Thoracic aorta (tissue), 2 donors: ENCODE data around the gene ALDH3A1. TPM values are rescaled to one million over a fixed set of nuclear protein-coding genes. Genes with fewer than 3 reads are reported as not detected.

Experiments
- ATAC-seq: fragments of 150-250 bp; one replicate; pipeline ENCODE4 v1.8.0; 2017; ENCODE audit warnings: low read depth; ENCODE audit not compliant: insufficient number of reproducible peaks, low FRiP score
- DNase-seq: peaks from one replicate; pipeline ENCODE4 v3.0.0-alpha.2; 2020; ENCODE audit warnings: low spot score
- H3K27ac ChIP-seq, 2 donors: fragments of 200-600 bp; sonication (generic); 1 replicate in 1 of 2; 2 replicates in 1 of 2; pipeline ENCODE4 v1.5.1; 2016; ENCODE audit warnings: mild to moderate bottlenecking in 2 of 2, moderate library complexity in 2 of 2
- H3K27me3 ChIP-seq: fragments of 200-600 bp; sonication (generic); replicated peaks from 2 replicates; pipeline ENCODE4 v1.6.0; 2016; ENCODE audit warnings: mild to moderate bottlenecking; ENCODE audit not compliant: insufficient read depth
- H3K36me3 ChIP-seq: fragments of 200-600 bp; sonication (generic); one replicate; pipeline ENCODE4 v1.5.1; 2016
- H3K4me1 ChIP-seq, 2 donors: fragments of 200-600 bp; sonication (generic); 1 replicate in 1 of 2; 2 replicates in 1 of 2; pipeline versions ENCODE4 v1.5.1 to v1.6.0; 2016; ENCODE audit warnings: low read depth in 2 of 2, mild to moderate bottlenecking in 1 of 2; ENCODE audit not compliant: control insufficient read depth in 1 of 2
- H3K4me3 ChIP-seq: fragments of 200-600 bp; sonication (generic); 2 replicates; pipeline ENCODE4 v1.5.1; 2016; ENCODE audit warnings: mild to moderate bottlenecking
- H3K9me3 ChIP-seq: fragments of 200-600 bp; sonication (generic); 2 replicates; pipeline ENCODE4 v1.5.1; 2016
- CTCF ChIP-seq: fragments of 200-600 bp; sonication (generic); IDR thresholded peaks from one replicate; pipeline ENCODE4 v1.5.1; 2019; ENCODE audit warnings: antibody characterized with exemption
- total RNA-seq, 2 donors: library from RNA; depleted of rRNA; stranded (reverse); fragments of >200 nt; gene quantifications; one replicate each; pipeline versions ENCODE4 v1.1.0 to v1.2.3, GENCODE V29; 2016

ALDH3A1 gene
- total RNA-seq, 2 donors from 2014 or later = 3.2 to 21.2 TPM

- Histone ChIP-seq H3K27me3 (no peaks in the 10 kb centered on the region), H3K4me1 (peaks cover 0 to 9% of the 10 kb centered on the region in 2 donors), H3K4me3 (no peak overlapping the region), H3K27ac (no peak overlapping the region), H3K9me3 (no peaks in the 10 kb centered on the region), H3K36me3 (no peaks in the 10 kb centered on the region)
- no peak for TF ChIP-seq CTCF
- DNase-seq = no peak
- ATAC-seq = no peak
Measured at GRCh38 chr17:19763416-19763815, 15.3 kb upstream of the ALDH3A1 start.

- ATAC-seq (peak; percentile 28), DNase-seq (peak; percentile 36)
- Histone ChIP-seq H3K4me3 (peak overlapping the region; percentile 52), H3K9me3 (no peaks in the 10 kb centered on the region), H3K36me3 (no peaks in the 10 kb centered on the region), H3K4me1 (peaks cover 0 to 9% of the 10 kb centered on the region in 2 donors), H3K27ac (no peak overlapping the region), H3K27me3 (no peaks in the 10 kb centered on the region)
- TF ChIP-seq CTCF = peak; percentile 74
Measured at GRCh38 chr17:19762515-19762961, 14.4 kb upstream of the ALDH3A1 start.

GRCh38 chr17:19760746-19761145 is 12.6 kb upstream of the ALDH3A1 start:
- no peak overlapping the region for H3K27ac ChIP-seq
- DNase-seq (no peak), ATAC-seq (no peak)
- H3K36me3 ChIP-seq = no peaks in the 10 kb centered on the region
- no peaks in the 10 kb centered on the region for H3K9me3 ChIP-seq
- peaks cover 0 to 9% of the 10 kb centered on the region in 2 donors for H3K4me1 ChIP-seq
- no peak for TF ChIP-seq CTCF
- H3K4me3 ChIP-seq = no peak overlapping the region
- no peaks in the 10 kb centered on the region for H3K27me3 ChIP-seq

- H3K27ac ChIP-seq = no peak overlapping the region
- no peak for TF ChIP-seq CTCF
- peaks cover 0 to 9% of the 10 kb centered on the region in 2 donors for H3K4me1 ChIP-seq
- ATAC-seq = no peak
- no peaks in the 10 kb centered on the region for H3K36me3 ChIP-seq
- DNase-seq = no peak
- no peaks in the 10 kb centered on the region for H3K27me3 ChIP-seq
- H3K9me3 ChIP-seq = no peaks in the 10 kb centered on the region
- no peak overlapping the region for H3K4me3 ChIP-seq
Measured at GRCh38 chr17:19759568-19760549, 11.8 kb upstream of the ALDH3A1 start.

GRCh38 chr17:19757536-19758180 is 9.6 kb upstream of the ALDH3A1 start:
- DNase-seq = no peak

More at GRCh38 chr17:19757536-19758180, 9.6 kb upstream of the ALDH3A1 start:
- Histone ChIP-seq H3K9me3 (no peaks in the 10 kb centered on the region), H3K27me3 (no peaks in the 10 kb centered on the region), H3K27ac (no peak overlapping the region), H3K4me3 (no peak overlapping the region), H3K36me3 (no peaks in the 10 kb centered on the region), H3K4me1 (peaks cover 12 to 27% of the 10 kb centered on the region in 2 donors)
- no peak for TF ChIP-seq CTCF
- ATAC-seq = no peak
